Measurements from ENCODE around the gene LRRC49.

GRCh38 chr15:70956201-70956995 is 63.8 kb downstream of the LRRC49 start:
- no peak for TF ChIP-seq FOXA1 (IDR thresholded peaks at IDR 0.05)
- TF ChIP-seq FOXM1 (IDR thresholded peaks at IDR 0.05; ENCODE audit: borderline replicate concordance), result no peak
- TF ChIP-seq NFRKB (IDR thresholded peaks at IDR 0.05), result no peak
- no peak for TF ChIP-seq BHLHE40 (IDR thresholded peaks at IDR 0.05; ENCODE audit: borderline replicate concordance)
- TF ChIP-seq SUZ12 (IDR thresholded peaks at IDR 0.05), result no peak
- TF ChIP-seq SP1 (IDR thresholded peaks at IDR 0.05), result no peak
- TF ChIP-seq TARDBP (IDR thresholded peaks at IDR 0.05), result no peak
- TF ChIP-seq PKNOX1 (IDR thresholded peaks at IDR 0.05), result no peak
- TF ChIP-seq L3MBTL2 (conservative IDR thresholded peaks at IDR 0.05), result no peak
- no peak for TF ChIP-seq CTBP1 (IDR thresholded peaks at IDR 0.05; ENCODE audit: borderline replicate concordance)
- no peak for TF ChIP-seq LEF1 (IDR thresholded peaks at IDR 0.05; ENCODE audit: borderline replicate concordance)
